SK-N-SH (cell line): ENCODE results near the gene TNFRSF18.

Source experiments
- CHD2 ChIP-seq: fragments of 150-350 bp; IDR thresholded peaks from 2 replicates; pipeline ENCODE4 v1.6.1; 2018; ENCODE audit warnings: low read length; ENCODE audit not compliant: partially characterized antibody
- CTCF ChIP-seq: fragments of 200-600 bp; sonication (generic); IDR thresholded peaks from 2 replicates; pipeline ENCODE4 v1.6.1; 2017; ENCODE audit warnings: antibody characterized with exemption, mild to moderate bottlenecking, moderate library complexity
- EP300 ChIP-seq, 2 experiments: IDR thresholded peaks; 2 replicates each; pipeline versions ENCODE4 v1.4.0 to v1.6.1; 2012; ENCODE audit warnings: borderline replicate concordance in 1 of 2, low read depth in 1 of 2, low read length in 1 of 2
- FOXJ3 ChIP-seq: sonication (generic); formaldehyde crosslinking; IDR thresholded peaks from 2 replicates; pipeline ENCODE4 v1.5.1; 2020; ENCODE audit warnings: mild to moderate bottlenecking, missing genetic modification reagents
- FOXM1 ChIP-seq: IDR thresholded peaks from 2 replicates; pipeline ENCODE4 v1.4.0; 2012; ENCODE audit warnings: low read depth, mild to moderate bottlenecking
- MXI1 ChIP-seq: IDR thresholded peaks from 2 replicates; pipeline ENCODE4 v1.6.1; 2012; ENCODE audit warnings: mild to moderate bottlenecking, low read depth, low read length, improper control_type of control experiment
- POLR2AphosphoS5 ChIP-seq: IDR thresholded peaks from 2 replicates; pipeline ENCODE4 v1.6.1; 2012; ENCODE audit warnings: low read depth, low read length
- SMC3 ChIP-seq: IDR thresholded peaks from 2 replicates; pipeline ENCODE4 v1.6.1; 2012; ENCODE audit warnings: low read depth, low read length, improper control_type of control experiment
- TCF12 ChIP-seq: IDR thresholded peaks from 2 replicates; pipeline ENCODE4 v1.4.0; 2012
- TEAD4 ChIP-seq: IDR thresholded peaks from 2 replicates; pipeline ENCODE4 v1.4.0; 2012; ENCODE audit warnings: mild to moderate bottlenecking, borderline replicate concordance; ENCODE audit not compliant: insufficient read depth
- YY1 ChIP-seq: IDR thresholded peaks from 2 replicates; pipeline ENCODE4 v1.4.0; 2012; ENCODE audit warnings: low read depth, mild to moderate bottlenecking
- TF ChIP-seq, protein P1 (sequence below): IDR thresholded peaks from 2 replicates; pipeline ENCODE4 v1.6.1; 2012; ENCODE audit warnings: mild to moderate bottlenecking, low read depth, low read length, moderate library complexity
- TF ChIP-seq, protein P2 (sequence below): IDR thresholded peaks from 2 replicates; pipeline ENCODE4 v1.4.0; 2012; ENCODE audit warnings: low read depth, borderline replicate concordance

DNA sequence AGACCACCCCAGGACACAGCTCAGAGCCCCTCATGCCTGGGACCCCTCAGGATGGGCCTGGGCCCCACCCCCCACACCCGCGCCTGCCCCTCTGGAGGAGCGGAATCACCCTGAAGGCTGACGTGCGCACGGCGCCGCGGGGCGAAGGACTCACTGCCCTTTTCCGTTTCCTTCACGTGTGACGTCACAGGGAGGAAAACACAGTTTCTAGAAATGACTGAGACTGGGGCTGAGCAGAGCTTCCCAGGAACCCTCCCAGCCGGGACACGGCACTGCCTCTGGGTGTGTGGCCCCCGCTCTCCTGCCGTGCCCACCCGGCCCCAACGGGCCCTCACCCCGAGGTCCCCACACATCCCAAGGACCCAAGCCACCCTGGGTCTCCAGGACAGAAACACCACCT is 12.9 kb upstream of the TNFRSF18 start:
- TF ChIP-seq CTCF (no peak), POLR2AphosphoS5 (no peak), FOXM1 (no peak), YY1 (no peak), TEAD4 (no peak), SMC3 (no peak), MXI1 (no peak), EP300 (IDR thresholded peaks at IDR 0.05; ENCODE audit: borderline replicate concordance in 1 of 2, low read depth in 1 of 2, low read length in 1 of 2) (no peak), TCF12 (no peak), FOXJ3 (CRISPR knock-in tag) (no peak), CHD2 (no peak)
- TF ChIP-seq, protein P1, sequence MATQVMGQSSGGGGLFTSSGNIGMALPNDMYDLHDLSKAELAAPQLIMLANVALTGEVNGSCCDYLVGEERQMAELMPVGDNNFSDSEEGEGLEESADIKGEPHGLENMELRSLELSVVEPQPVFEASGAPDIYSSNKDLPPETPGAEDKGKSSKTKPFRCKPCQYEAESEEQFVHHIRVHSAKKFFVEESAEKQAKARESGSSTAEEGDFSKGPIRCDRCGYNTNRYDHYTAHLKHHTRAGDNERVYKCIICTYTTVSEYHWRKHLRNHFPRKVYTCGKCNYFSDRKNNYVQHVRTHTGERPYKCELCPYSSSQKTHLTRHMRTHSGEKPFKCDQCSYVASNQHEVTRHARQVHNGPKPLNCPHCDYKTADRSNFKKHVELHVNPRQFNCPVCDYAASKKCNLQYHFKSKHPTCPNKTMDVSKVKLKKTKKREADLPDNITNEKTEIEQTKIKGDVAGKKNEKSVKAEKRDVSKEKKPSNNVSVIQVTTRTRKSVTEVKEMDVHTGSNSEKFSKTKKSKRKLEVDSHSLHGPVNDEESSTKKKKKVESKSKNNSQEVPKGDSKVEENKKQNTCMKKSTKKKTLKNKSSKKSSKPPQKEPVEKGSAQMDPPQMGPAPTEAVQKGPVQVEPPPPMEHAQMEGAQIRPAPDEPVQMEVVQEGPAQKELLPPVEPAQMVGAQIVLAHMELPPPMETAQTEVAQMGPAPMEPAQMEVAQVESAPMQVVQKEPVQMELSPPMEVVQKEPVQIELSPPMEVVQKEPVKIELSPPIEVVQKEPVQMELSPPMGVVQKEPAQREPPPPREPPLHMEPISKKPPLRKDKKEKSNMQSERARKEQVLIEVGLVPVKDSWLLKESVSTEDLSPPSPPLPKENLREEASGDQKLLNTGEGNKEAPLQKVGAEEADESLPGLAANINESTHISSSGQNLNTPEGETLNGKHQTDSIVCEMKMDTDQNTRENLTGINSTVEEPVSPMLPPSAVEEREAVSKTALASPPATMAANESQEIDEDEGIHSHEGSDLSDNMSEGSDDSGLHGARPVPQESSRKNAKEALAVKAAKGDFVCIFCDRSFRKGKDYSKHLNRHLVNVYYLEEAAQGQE: no peak
- TF ChIP-seq, protein P2, sequence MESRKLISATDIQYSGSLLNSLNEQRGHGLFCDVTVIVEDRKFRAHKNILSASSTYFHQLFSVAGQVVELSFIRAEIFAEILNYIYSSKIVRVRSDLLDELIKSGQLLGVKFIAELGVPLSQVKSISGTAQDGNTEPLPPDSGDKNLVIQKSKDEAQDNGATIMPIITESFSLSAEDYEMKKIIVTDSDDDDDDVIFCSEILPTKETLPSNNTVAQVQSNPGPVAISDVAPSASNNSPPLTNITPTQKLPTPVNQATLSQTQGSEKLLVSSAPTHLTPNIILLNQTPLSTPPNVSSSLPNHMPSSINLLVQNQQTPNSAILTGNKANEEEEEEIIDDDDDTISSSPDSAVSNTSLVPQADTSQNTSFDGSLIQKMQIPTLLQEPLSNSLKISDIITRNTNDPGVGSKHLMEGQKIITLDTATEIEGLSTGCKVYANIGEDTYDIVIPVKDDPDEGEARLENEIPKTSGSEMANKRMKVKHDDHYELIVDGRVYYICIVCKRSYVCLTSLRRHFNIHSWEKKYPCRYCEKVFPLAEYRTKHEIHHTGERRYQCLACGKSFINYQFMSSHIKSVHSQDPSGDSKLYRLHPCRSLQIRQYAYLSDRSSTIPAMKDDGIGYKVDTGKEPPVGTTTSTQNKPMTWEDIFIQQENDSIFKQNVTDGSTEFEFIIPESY: no peak
